ENCODE measurements around the gene GRAMD4. TPM values are rescaled to one million over a fixed set of nuclear protein-coding genes. Genes with fewer than 3 reads are reported as not detected.
A peak's percentile ranks its signal among the peaks of the same experiment; 100 is the strongest.

GRAMD4 gene
- total and polyA plus RNA-seq, 3 donors from 2014 or later, result 20.8 to 81.5 (median 61.2) TPM

DNA sequence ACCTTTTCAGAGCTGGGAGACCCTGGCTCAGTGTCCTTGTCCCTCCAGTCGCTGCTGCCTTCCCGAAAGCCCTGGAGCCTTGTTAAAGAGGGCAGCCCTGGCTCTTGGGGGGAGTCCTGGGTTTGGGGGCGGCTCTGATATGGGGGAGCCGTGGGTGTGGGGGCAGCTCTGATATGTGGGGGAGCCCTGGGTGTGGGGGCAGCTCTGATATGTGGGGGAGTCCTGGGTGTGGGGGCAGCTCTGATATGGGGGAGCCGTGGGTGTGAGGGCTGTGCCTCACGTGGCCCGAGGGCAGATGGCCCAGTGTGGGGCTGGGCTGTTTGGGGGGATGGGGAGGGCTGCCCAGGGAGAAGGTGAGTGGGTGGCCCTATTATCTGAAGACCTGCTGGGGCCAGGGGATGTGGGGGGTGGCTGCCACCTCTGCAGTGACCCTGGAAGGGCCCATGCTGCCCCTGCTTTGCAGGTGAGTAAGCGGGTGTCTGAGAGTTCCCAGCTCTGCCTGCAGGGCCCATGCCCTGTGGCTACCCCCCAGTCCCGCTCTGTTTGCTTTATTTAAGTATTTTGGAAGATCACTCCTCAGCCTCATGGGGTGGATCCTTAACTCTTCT is 30.9 kb upstream of the GRAMD4 start:
- Histone ChIP-seq H3K27me3 (no peaks in the 10 kb centered on the region), H3K4me1 (peaks cover 8% of the 10 kb centered on the region), H3K9me3 (no peaks in the 10 kb centered on the region), H3K36me3 (ENCODE audit: low read depth, missing control alignments) (no peaks in the 10 kb centered on the region), H3K27ac (no peak overlapping the region), H3K4me3 (no peak overlapping the region)
- intact Hi-C loops (cut with DNase I; ENCODE audit: low total_unique reads), result no loop called here
- TF ChIP-seq CTCF (IDR thresholded peaks at IDR 0.05), result no peak
- TF ChIP-seq POLR2A (IDR thresholded peaks at IDR 0.05), result no peak
- DNase-seq, result no peak
- 84 to 100% methylated on average over 5 to 9 of the region's 9 CpGs for WGBS, 2 donors

DNA sequence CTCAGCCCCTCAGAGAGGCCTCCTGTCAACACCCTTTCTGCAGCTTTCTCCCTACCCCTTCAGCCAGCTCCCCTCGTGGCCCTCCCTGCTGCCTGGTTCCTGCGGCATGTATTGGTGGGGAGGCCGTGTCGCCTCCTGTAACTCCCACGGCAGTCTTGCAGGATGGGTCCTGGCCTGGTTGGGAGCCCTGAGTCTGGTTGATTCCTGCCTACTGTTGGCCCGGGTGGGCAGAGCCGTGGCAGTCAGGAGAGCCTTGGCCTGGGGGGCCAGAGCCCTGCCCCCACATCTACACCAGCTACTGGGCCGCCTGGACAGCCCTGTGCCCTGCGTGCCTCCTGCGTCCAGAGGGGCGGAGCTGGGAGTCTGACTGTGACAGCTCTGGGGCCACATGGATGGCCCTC is 30.3 kb upstream of the GRAMD4 start:
- DNase-seq, result no peak
- no peak overlapping the region for H3K4me3 ChIP-seq
- intact Hi-C loops (cut with DNase I; ENCODE audit: low total_unique reads), result no loop called here
- H3K4me1 ChIP-seq, result peaks cover 8% of the 10 kb centered on the region
- H3K27ac ChIP-seq, result no peak overlapping the region
- TF ChIP-seq POLR2A (IDR thresholded peaks at IDR 0.05), result no peak
- TF ChIP-seq CTCF (IDR thresholded peaks at IDR 0.05), result no peak
- WGBS, 2 donors, result 91 to 94% methylated on average over 5 to 11 of the region's 11 CpGs
- H3K9me3 ChIP-seq, result no peaks in the 10 kb centered on the region
- H3K27me3 ChIP-seq, result no peaks in the 10 kb centered on the region
- H3K36me3 ChIP-seq (ENCODE audit: low read depth, missing control alignments), result no peaks in the 10 kb centered on the region

DNA sequence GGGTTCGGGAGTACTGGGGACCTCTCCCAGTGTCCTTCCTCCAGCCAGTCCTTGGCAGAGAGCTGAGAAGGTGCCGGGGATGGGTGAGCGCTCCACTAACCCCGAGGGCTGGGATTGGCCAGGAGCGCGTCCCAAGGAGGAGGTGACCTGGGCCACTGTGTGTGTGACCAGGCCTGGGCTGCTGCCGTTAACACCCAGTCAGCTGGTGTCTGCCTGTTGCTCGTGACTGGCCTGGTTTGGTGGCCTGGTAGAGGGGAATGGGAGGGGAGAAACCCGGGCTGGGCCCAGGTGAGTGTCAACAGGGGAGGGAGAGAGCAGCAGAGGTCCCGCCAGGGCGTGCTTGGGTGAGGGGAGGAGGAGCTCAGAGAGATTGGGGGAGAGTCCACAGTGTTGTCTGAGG is 29.9 kb upstream of the GRAMD4 start:
- H3K27me3 ChIP-seq, result no peaks in the 10 kb centered on the region
- 82 to 89% methylated on average over 10 to 11 of the region's 11 CpGs for WGBS, 2 donors
- no peak for DNase-seq
- no peak for TF ChIP-seq CTCF (IDR thresholded peaks at IDR 0.05)
- no peak for TF ChIP-seq POLR2A (IDR thresholded peaks at IDR 0.05)
- intact Hi-C loops (cut with DNase I; ENCODE audit: low total_unique reads), result no loop called here
- H3K9me3 ChIP-seq, result no peaks in the 10 kb centered on the region
- H3K27ac ChIP-seq, result no peak overlapping the region
- H3K4me3 ChIP-seq, result no peak overlapping the region
- H3K4me1 ChIP-seq, result peaks cover 8% of the 10 kb centered on the region
- no peaks in the 10 kb centered on the region for H3K36me3 ChIP-seq (ENCODE audit: low read depth, missing control alignments)

- H3K9me3 ChIP-seq, result no peaks in the 10 kb centered on the region
- intact Hi-C loops (cut with DNase I; ENCODE audit: low total_unique reads), result no loop called here
- no peaks in the 10 kb centered on the region for H3K27me3 ChIP-seq
- WGBS, 2 donors, result 74 to 81% methylated on average over 2 to 8 of the region's 8 CpGs
- TF ChIP-seq POLR2A (IDR thresholded peaks at IDR 0.05), result no peak
- no peak for TF ChIP-seq CTCF (IDR thresholded peaks at IDR 0.05)
- peaks cover 8% of the 10 kb centered on the region for H3K4me1 ChIP-seq
- H3K4me3 ChIP-seq, result no peak overlapping the region
- DNase-seq, result no peak
- H3K36me3 ChIP-seq (ENCODE audit: low read depth, missing control alignments), result no peaks in the 10 kb centered on the region
- peak overlapping the region; percentile 7 to 62 for H3K27ac ChIP-seq
These were observed 28.3 kb upstream of the GRAMD4 start for GRCh38 chr22:46591930-46592329.

GRCh38 chr22:46592390-46592872 is 27.8 kb upstream of the GRAMD4 start:
- TF ChIP-seq CTCF (IDR thresholded peaks at IDR 0.05) (no peak), POLR2A (IDR thresholded peaks at IDR 0.05) (no peak)
- no peaks in the 10 kb centered on the region for H3K36me3 ChIP-seq (ENCODE audit: low read depth, missing control alignments)
- no peaks in the 10 kb centered on the region for H3K9me3 ChIP-seq
- H3K27me3 ChIP-seq, result no peaks in the 10 kb centered on the region
- intact Hi-C loops (cut with DNase I; ENCODE audit: low total_unique reads), result no loop called here
- H3K27ac ChIP-seq, result peak overlapping the region; percentile 7 to 62
- WGBS, 2 donors, result 49 to 57% methylated on average over 13 of the region's 13 CpGs
- peaks cover 8% of the 10 kb centered on the region for H3K4me1 ChIP-seq
- no peak overlapping the region for H3K4me3 ChIP-seq
- no peak for DNase-seq

All from testis (tissue), 3 donors.